Measurements from ENCODE around the gene ADCY3. TPM values are rescaled to one million over a fixed set of nuclear protein-coding genes. Genes with fewer than 3 reads are reported as not detected.

ADCY3 gene
- total and polyA plus RNA-seq, 2 experiments from 2014 or later, result 13.8 to 15.0 TPM

DNA sequence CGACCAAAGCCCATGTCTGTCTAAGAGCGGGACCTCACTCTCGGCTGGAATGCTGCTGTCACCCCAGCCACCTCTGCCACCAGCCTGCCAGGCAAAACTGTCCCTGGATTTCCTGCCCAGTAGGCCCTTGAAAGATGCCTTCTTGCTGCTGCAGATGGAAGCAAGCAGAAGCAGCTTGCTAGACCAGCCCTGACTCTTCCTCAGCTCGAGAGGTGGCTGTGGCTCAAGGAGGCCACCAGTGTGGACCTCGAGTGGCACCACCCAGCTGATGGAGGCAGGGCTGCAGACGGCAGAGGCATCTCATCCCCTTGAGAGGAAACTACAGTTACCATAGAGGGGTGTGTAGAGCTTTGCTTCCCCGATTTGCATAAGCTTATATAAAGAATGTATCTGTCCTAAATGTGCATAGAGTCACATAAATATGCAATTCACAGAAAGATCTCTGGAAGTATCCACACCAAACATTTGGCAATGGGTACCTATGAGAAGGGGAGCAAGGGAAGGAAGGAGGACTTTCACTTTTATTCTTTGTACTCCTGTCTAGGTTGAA is 20.6 kb downstream of the ADCY3 start:
- H3K79me2 ChIP-seq, result no peaks in the 10 kb centered on the region
- H3K9me3 ChIP-seq (ENCODE audit: low read depth), result peaks cover 11% of the 10 kb centered on the region
- no peak overlapping the region for H3K27ac ChIP-seq
- no peak overlapping the region for H3K4me2 ChIP-seq
- H3K4me1 ChIP-seq (ENCODE audit: insufficient read depth), result no peaks in the 10 kb centered on the region
- no peaks in the 10 kb centered on the region for H3K9me2 ChIP-seq (replicated peaks; ENCODE audit: insufficient read depth)
- no peaks in the 10 kb centered on the region for H3K27me3 ChIP-seq
- no peak for TF ChIP-seq CTCF (IDR thresholded peaks at IDR 0.05; ENCODE audit: poor library complexity)
- TF ChIP-seq EZH2phosphoT487 (IDR thresholded peaks at IDR 0.05; ENCODE audit: low read depth, severe bottlenecking, unreplicated experiment), result no peak
- no peak for TF ChIP-seq EZH2 (IDR thresholded peaks at IDR 0.05; ENCODE audit: borderline replicate concordance)
- no peak overlapping the region for H2AFZ ChIP-seq
- H4K20me1 ChIP-seq (ENCODE audit: insufficient read depth, poor library complexity, severe bottlenecking), result no peaks in the 10 kb centered on the region
- H3K4me3 ChIP-seq, result no peak overlapping the region
- whole genome bisulfite sequencing (ENCODE audit: low lambda C conversion rate, missing lambda C conversion rate), result 92% methylated on average over 7 of the region's 7 CpGs
- H3K36me3 ChIP-seq (replicated peaks; ENCODE audit: insufficient read depth, low read depth), result no peaks in the 10 kb centered on the region
- no peak for DNase-seq (ENCODE audit: low spot score)

- H3K4me1 ChIP-seq (ENCODE audit: insufficient read depth), result no peaks in the 10 kb centered on the region
- H3K9me3 ChIP-seq (ENCODE audit: low read depth), result peaks cover 11% of the 10 kb centered on the region
- no peak overlapping the region for H3K4me3 ChIP-seq
- H3K9me2 ChIP-seq (replicated peaks; ENCODE audit: insufficient read depth), result no peaks in the 10 kb centered on the region
- 93% methylated on average over 29 of the region's 30 CpGs for WGBS (ENCODE audit: low lambda C conversion rate, missing lambda C conversion rate)
- TF ChIP-seq CTCF (IDR thresholded peaks at IDR 0.05; ENCODE audit: poor library complexity), result no peak
- no peak for TF ChIP-seq EZH2 (IDR thresholded peaks at IDR 0.05; ENCODE audit: borderline replicate concordance)
- TF ChIP-seq EZH2phosphoT487 (IDR thresholded peaks at IDR 0.05; ENCODE audit: low read depth, severe bottlenecking, unreplicated experiment), result no peak
- DNase-seq (ENCODE audit: low spot score), result no peak
- H3K4me2 ChIP-seq, result no peak overlapping the region
- H3K79me2 ChIP-seq, result no peaks in the 10 kb centered on the region
- no peak overlapping the region for H2AFZ ChIP-seq
- no peaks in the 10 kb centered on the region for H3K36me3 ChIP-seq (replicated peaks; ENCODE audit: insufficient read depth, low read depth)
- H4K20me1 ChIP-seq (ENCODE audit: insufficient read depth, poor library complexity, severe bottlenecking), result no peaks in the 10 kb centered on the region
- H3K27me3 ChIP-seq, result no peaks in the 10 kb centered on the region
- H3K27ac ChIP-seq, result no peak overlapping the region
Observed at GRCh38 chr2:24898122-24899109, 21.6 kb downstream of the ADCY3 start.

DNA sequence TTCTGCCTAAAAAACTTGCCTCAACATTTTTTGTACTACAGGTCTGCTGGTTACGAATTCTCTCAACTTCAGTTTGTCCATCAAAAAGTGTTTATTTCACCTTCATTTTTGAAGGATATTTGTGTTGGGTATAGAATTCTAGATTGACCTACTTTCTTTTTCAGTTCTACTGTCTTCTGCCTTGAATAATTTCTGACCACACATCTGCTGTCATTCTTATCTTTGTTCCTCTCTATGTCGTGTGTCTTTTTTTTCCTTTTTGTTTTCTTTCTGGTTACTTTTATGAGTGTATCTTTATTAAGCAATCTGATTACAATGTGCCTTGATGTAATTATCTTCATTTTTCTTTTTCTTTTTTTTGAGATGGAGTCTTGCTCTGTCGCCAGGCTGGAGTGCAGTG is 25.3 kb downstream of the ADCY3 start:
- no peak overlapping the region for H3K27ac ChIP-seq
- no peaks in the 10 kb centered on the region for H3K27me3 ChIP-seq
- no peaks in the 10 kb centered on the region for H4K20me1 ChIP-seq (ENCODE audit: insufficient read depth, poor library complexity, severe bottlenecking)
- TF ChIP-seq CTCF (IDR thresholded peaks at IDR 0.05; ENCODE audit: poor library complexity), result no peak
- no peak for TF ChIP-seq EZH2phosphoT487 (IDR thresholded peaks at IDR 0.05; ENCODE audit: low read depth, severe bottlenecking, unreplicated experiment)
- no peak for TF ChIP-seq EZH2 (IDR thresholded peaks at IDR 0.05; ENCODE audit: borderline replicate concordance)
- no peak overlapping the region for H3K4me2 ChIP-seq
- H3K36me3 ChIP-seq (replicated peaks; ENCODE audit: insufficient read depth, low read depth), result no peaks in the 10 kb centered on the region
- no peaks in the 10 kb centered on the region for H3K79me2 ChIP-seq
- no peaks in the 10 kb centered on the region for H3K4me1 ChIP-seq (ENCODE audit: insufficient read depth)
- WGBS (ENCODE audit: low lambda C conversion rate, missing lambda C conversion rate), result 97% methylated on average over 3 of the region's 3 CpGs
- no peaks in the 10 kb centered on the region for H3K9me2 ChIP-seq (replicated peaks; ENCODE audit: insufficient read depth)
- H3K9me3 ChIP-seq (ENCODE audit: low read depth), result peaks cover 11% of the 10 kb centered on the region
- no peak for DNase-seq (ENCODE audit: low spot score)
- no peak overlapping the region for H2AFZ ChIP-seq
- H3K4me3 ChIP-seq, result no peak overlapping the region
